GM23338 (cell line): ENCODE measurements around the gene FN1. TPM values are rescaled to one million over a fixed set of nuclear protein-coding genes. Genes with fewer than 3 reads are reported as not detected.

Experiments used
- ATAC-seq: fragments of 200-7000 bp; cut with Tn5 transposase; 3 replicates; pipeline ENCODE4 v1.9.1; 2020
- DNase-seq: peaks from one replicate; pipeline ENCODE4 v3.0.0-alpha.2; 2015; ENCODE audit warnings: low spot score
- H2AFZ ChIP-seq: fragments of 200-600 bp; sonication (generic); 2 replicates; pipeline ENCODE4 v1.8.0; 2016; ENCODE audit warnings: antibody characterized with exemption, mild to moderate bottlenecking, moderate library complexity
- H3F3A ChIP-seq: fragments of 200-600 bp; sonication (generic); replicated peaks from 2 replicates; pipeline ENCODE4 v1.8.0; 2017; ENCODE audit warnings: antibody characterized with exemption, mixed run types, low read depth
- H3K27ac ChIP-seq: fragments of 200-600 bp; sonication (generic); 2 replicates; pipeline ENCODE4 v1.6.1; 2016; ENCODE audit warnings: low read depth
- H3K27me3 ChIP-seq: fragments of 200-600 bp; sonication (generic); 2 replicates; pipeline ENCODE4 v1.8.0; 2016; ENCODE audit warnings: mild to moderate bottlenecking, mixed run types, moderate library complexity; ENCODE audit not compliant: insufficient read depth
- H3K36me3 ChIP-seq: fragments of 200-600 bp; sonication (generic); 2 replicates; pipeline ENCODE4 v1.8.0; 2016; ENCODE audit warnings: mild to moderate bottlenecking; ENCODE audit not compliant: insufficient read depth
- H3K4me1 ChIP-seq: fragments of 200-600 bp; sonication (generic); 2 replicates; pipeline ENCODE4 v1.8.0; 2016; ENCODE audit warnings: mild to moderate bottlenecking, moderate library complexity; ENCODE audit not compliant: insufficient read depth
- H3K4me2 ChIP-seq: fragments of 200-600 bp; sonication (generic); 2 replicates; pipeline ENCODE4 v1.7.1; 2017; ENCODE audit warnings: mixed run types
- H3K4me3 ChIP-seq: fragments of 200-600 bp; sonication (generic); 2 replicates; pipeline ENCODE4 v1.6.1; 2016; ENCODE audit warnings: mixed run types
- H3K79me2 ChIP-seq: fragments of 200-600 bp; sonication (generic); replicated peaks from 2 replicates; pipeline ENCODE4 v1.8.0; 2017; ENCODE audit warnings: mild to moderate bottlenecking; ENCODE audit not compliant: insufficient read depth
- H3K9me2 ChIP-seq: fragments of 200-600 bp; sonication (generic); 2 replicates; pipeline ENCODE4 v1.8.0; 2017; ENCODE audit not compliant: insufficient read depth
- H4K20me1 ChIP-seq: fragments of 200-600 bp; sonication (generic); replicated peaks from 2 replicates; pipeline ENCODE4 v1.8.0; 2017; ENCODE audit warnings: mild to moderate bottlenecking; ENCODE audit not compliant: insufficient read depth
- H3K27ac Mint-ChIP-seq: 2 replicates; pipeline ENCODE4 v1.8.0; 2020; ENCODE audit warnings: inconsistent platforms, mild to moderate bottlenecking, moderate library complexity, mixed read lengths
- H3K27me3 Mint-ChIP-seq: 3 replicates; pipeline ENCODE4 v1.8.0; 2022; ENCODE audit warnings: low read depth, mild to moderate bottlenecking, moderate library complexity, mixed read lengths, inconsistent platforms; ENCODE audit not compliant: insufficient read depth, poor library complexity
- H3K36me3 Mint-ChIP-seq: 3 replicates; pipeline ENCODE4 v1.8.0; 2021; ENCODE audit warnings: low read depth, mild to moderate bottlenecking, inconsistent platforms, moderate library complexity, mixed read lengths
- H3K4me1 Mint-ChIP-seq: 3 replicates; pipeline ENCODE4 v1.8.0; 2020; ENCODE audit warnings: mild to moderate bottlenecking, inconsistent platforms, mixed read lengths
- H3K4me3 Mint-ChIP-seq: 3 replicates; pipeline ENCODE4 v1.8.0; 2021; ENCODE audit warnings: moderate library complexity, mild to moderate bottlenecking, inconsistent platforms, mixed read lengths
- H3K9me3 Mint-ChIP-seq: 3 replicates; pipeline ENCODE4 v1.8.0; 2020; ENCODE audit warnings: moderate library complexity, mild to moderate bottlenecking, inconsistent platforms, mixed read lengths
- ZNF331 ChIP-seq: fragments of 250-450 bp; sonication (Bioruptor Pico); IDR thresholded peaks from 2 replicates; pipeline ENCODE4 v1.5.0; 2020; ENCODE audit warnings: low read depth, mild to moderate bottlenecking, moderate library complexity
- polyA plus RNA-seq: library from polyadenylated mRNA; unstranded; fragments of >200 nt; fragmentation: Nextera tagmentation; extraction: Ambion mirVana; gene quantifications from 2 replicates; pipeline ENCODE4 v1.2.1, GENCODE V29; 2016
- total RNA-seq: library from RNA; depleted of rRNA; stranded (reverse); fragments of >200 nt; shearing (Covaris generic); gene quantifications from 2 replicates; pipeline ENCODE4 v1.2.3, GENCODE V29; 2014
- TF ChIP-seq, protein P1 (sequence below): fragments of 250-450 bp; sonication (Bioruptor Pico); IDR thresholded peaks from 2 replicates; pipeline ENCODE4 v1.5.0; 2020; ENCODE audit warnings: mild to moderate bottlenecking, moderate library complexity
- TF ChIP-seq, protein P2 (sequence below): IDR thresholded peaks from 2 replicates; pipeline ENCODE4 v1.6.1; 2016; ENCODE audit warnings: antibody characterized with exemption

Gene FN1
- total and polyA plus RNA-seq, 2 experiments from 2014 or later = 79.6 to 255 TPM

DNA sequence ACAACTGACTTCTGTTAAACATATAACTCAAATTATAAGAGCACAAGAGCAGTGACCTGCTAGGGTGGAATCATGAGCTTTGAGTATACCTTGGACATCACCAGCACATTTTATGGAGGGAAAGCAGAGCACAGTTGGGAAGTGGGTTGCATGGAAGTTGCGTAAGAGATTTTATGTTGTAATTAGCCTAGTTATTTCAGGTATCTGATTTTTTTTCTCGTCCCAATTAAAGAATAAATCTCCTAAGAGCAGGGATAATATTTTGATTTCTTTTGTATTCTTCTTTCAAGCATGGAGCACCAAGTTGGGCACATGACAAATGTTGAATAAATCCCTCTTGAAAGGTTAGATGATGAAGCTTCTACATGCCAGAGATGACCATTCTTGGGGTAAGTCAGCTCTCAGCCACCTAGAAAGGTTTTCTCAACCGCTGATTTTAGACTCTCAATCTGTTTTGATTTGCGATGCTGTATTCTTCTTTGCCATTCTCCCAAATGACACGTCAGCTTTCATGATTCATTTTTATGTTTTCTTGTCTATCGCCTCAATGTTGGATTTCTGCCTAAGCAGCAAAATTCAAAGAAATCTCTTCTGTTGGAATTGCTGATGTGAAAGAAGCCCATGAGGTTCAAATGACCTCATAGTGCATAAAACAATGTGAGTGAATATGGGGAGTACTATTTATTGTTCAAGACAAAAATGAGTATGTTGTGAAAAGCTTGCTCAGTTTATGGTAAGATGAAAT, 15.3 kb upstream of the FN1 start:
- Histone ChIP-seq H3K9me2 (no peaks in the 10 kb centered on the region), H3F3A (no peaks in the 10 kb centered on the region), H3K4me2 (no peak overlapping the region), H2AFZ (no peak overlapping the region), H3K79me2 (no peaks in the 10 kb centered on the region), H3K4me1 (peaks cover 8% of the 10 kb centered on the region), H3K36me3 (no peaks in the 10 kb centered on the region), H4K20me1 (no peaks in the 10 kb centered on the region), H3K27ac (no peak overlapping the region), H3K27me3 (no peaks in the 10 kb centered on the region), H3K4me3 (no peak overlapping the region)
- Mint-ChIP-seq H3K4me3 (no peak overlapping the region), H3K36me3 (no peaks in the 10 kb centered on the region), H3K4me1 (peaks cover 9% of the 10 kb centered on the region; the same call in 2 of the 3 replicates), H3K9me3 (no peaks in the 10 kb centered on the region; the same call in 2 of the 3 replicates), H3K27me3 (no peaks in the 10 kb centered on the region), H3K27ac (no peak overlapping the region)
- ATAC-seq = no peak
- no peak for DNase-seq
- TF ChIP-seq ZNF331 = no peak
- TF ChIP-seq, protein P1, sequence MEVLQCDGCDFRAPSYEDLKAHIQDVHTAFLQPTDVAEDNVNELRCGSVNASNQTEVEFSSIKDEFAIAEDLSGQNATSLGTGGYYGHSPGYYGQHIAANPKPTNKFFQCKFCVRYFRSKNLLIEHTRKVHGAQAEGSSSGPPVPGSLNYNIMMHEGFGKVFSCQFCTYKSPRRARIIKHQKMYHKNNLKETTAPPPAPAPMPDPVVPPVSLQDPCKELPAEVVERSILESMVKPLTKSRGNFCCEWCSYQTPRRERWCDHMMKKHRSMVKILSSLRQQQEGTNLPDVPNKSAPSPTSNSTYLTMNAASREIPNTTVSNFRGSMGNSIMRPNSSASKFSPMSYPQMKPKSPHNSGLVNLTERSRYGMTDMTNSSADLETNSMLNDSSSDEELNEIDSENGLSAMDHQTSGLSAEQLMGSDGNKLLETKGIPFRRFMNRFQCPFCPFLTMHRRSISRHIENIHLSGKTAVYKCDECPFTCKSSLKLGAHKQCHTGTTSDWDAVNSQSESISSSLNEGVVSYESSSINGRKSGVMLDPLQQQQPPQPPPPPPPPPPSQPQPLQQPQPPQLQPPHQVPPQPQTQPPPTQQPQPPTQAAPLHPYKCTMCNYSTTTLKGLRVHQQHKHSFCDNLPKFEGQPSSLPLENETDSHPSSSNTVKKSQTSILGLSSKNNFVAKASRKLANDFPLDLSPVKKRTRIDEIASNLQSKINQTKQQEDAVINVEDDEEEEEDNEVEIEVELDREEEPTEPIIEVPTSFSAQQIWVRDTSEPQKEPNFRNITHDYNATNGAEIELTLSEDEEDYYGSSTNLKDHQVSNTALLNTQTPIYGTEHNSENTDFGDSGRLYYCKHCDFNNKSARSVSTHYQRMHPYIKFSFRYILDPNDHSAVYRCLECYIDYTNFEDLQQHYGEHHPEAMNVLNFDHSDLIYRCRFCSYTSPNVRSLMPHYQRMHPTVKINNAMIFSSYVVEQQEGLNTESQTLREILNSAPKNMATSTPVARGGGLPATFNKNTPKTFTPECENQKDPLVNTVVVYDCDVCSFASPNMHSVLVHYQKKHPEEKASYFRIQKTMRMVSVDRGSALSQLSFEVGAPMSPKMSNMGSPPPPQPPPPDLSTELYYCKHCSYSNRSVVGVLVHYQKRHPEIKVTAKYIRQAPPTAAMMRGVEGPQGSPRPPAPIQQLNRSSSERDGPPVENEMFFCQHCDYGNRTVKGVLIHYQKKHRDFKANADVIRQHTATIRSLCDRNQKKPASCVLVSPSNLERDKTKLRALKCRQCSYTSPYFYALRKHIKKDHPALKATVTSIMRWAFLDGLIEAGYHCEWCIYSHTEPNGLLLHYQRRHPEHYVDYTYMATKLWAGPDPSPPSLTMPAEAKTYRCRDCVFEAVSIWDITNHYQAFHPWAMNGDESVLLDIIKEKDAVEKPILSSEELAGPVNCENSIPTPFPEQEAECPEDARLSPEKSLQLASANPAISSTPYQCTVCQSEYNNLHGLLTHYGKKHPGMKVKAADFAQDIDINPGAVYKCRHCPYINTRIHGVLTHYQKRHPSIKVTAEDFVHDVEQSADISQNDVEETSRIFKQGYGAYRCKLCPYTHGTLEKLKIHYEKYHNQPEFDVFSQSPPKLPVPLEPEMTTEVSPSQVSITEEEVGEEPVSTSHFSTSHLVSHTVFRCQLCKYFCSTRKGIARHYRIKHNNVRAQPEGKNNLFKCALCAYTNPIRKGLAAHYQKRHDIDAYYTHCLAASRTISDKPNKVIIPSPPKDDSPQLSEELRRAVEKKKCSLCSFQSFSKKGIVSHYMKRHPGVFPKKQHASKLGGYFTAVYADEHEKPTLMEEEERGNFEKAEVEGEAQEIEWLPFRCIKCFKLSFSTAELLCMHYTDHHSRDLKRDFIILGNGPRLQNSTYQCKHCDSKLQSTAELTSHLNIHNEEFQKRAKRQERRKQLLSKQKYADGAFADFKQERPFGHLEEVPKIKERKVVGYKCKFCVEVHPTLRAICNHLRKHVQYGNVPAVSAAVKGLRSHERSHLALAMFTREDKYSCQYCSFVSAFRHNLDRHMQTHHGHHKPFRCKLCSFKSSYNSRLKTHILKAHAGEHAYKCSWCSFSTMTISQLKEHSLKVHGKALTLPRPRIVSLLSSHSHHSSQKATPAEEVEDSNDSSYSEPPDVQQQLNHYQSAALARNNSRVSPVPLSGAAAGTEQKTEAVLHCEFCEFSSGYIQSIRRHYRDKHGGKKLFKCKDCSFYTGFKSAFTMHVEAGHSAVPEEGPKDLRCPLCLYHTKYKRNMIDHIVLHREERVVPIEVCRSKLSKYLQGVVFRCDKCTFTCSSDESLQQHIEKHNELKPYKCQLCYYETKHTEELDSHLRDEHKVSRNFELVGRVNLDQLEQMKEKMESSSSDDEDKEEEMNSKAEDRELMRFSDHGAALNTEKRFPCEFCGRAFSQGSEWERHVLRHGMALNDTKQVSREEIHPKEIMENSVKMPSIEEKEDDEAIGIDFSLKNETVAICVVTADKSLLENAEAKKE (CRISPR knock-in tag) = no peak
- TF ChIP-seq, protein P2, sequence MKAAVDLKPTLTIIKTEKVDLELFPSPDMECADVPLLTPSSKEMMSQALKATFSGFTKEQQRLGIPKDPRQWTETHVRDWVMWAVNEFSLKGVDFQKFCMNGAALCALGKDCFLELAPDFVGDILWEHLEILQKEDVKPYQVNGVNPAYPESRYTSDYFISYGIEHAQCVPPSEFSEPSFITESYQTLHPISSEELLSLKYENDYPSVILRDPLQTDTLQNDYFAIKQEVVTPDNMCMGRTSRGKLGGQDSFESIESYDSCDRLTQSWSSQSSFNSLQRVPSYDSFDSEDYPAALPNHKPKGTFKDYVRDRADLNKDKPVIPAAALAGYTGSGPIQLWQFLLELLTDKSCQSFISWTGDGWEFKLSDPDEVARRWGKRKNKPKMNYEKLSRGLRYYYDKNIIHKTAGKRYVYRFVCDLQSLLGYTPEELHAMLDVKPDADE = no peak
